ENCODE data around the gene SLC22A3.

DNA sequence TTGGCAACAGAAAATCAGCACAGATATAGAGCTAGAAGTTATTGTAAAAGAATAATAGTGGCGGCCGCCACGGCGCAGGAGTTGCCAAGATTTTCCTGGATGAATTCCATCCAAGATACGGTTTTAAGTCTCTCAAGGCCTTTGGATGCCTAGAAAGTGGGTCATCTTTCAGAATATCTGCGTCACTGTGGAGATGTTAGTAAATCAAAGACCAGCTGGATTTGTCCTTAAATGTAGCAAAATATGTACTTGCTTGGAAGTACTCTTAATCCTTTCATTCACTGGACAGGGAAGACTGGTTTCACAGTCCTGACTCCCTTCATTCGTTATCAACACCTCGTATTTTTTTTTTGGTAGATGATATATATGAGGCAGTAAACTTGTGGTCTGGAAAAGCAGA is 83.0 kb downstream of the SLC22A3 start:
- TF ChIP-seq, protein P1, sequence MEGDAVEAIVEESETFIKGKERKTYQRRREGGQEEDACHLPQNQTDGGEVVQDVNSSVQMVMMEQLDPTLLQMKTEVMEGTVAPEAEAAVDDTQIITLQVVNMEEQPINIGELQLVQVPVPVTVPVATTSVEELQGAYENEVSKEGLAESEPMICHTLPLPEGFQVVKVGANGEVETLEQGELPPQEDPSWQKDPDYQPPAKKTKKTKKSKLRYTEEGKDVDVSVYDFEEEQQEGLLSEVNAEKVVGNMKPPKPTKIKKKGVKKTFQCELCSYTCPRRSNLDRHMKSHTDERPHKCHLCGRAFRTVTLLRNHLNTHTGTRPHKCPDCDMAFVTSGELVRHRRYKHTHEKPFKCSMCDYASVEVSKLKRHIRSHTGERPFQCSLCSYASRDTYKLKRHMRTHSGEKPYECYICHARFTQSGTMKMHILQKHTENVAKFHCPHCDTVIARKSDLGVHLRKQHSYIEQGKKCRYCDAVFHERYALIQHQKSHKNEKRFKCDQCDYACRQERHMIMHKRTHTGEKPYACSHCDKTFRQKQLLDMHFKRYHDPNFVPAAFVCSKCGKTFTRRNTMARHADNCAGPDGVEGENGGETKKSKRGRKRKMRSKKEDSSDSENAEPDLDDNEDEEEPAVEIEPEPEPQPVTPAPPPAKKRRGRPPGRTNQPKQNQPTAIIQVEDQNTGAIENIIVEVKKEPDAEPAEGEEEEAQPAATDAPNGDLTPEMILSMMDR (IDR thresholded peaks at IDR 0.05; ENCODE audit: low read depth, low read length): no peak
- TF ChIP-seq POLR2A (IDR thresholded peaks at IDR 0.05; ENCODE audit: extremely low read depth, insufficient read length): no peak
- no peak for TF ChIP-seq MAX (IDR thresholded peaks at IDR 0.05; ENCODE audit: low read depth, low read length)

Measured in NB4 (cell line).